Activated CD4-positive, alpha-beta T cell treated with anti-CD3 and anti-CD28 coated beads, Interleukin-10, Interleukin-2, amounts not matched to agents 100 ng/mL and 50 ng/mL, durations not matched to agents 16 hours and 8 hours (primary cell): ENCODE measurements around the gene CRIP2.

Source experiments
- DNase-seq: peaks from one replicate; pipeline ENCODE4 v3.0.0-alpha.2; 2020

The CRIP2 gene

DNA sequence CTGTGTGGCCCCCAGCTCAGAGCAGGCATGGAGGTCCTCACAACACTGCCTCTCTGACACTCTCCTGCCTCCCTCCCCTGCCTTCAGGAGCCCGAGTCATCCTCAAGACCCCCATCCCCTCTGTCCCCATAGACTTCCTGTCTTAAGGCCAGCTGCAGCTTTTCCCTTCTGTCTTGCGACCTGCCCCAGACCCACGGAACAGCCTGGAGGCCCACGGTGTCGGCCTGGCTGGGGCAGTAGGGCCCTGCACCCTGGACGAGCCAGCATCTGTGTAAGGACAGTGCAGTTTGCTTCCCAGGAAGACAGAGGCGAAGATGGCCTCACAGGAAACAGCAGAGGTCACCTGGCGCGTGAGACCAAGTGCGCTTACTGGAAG is 26.1 kb downstream of the CRIP2 start:
- DNase-seq: no peak

DNA sequence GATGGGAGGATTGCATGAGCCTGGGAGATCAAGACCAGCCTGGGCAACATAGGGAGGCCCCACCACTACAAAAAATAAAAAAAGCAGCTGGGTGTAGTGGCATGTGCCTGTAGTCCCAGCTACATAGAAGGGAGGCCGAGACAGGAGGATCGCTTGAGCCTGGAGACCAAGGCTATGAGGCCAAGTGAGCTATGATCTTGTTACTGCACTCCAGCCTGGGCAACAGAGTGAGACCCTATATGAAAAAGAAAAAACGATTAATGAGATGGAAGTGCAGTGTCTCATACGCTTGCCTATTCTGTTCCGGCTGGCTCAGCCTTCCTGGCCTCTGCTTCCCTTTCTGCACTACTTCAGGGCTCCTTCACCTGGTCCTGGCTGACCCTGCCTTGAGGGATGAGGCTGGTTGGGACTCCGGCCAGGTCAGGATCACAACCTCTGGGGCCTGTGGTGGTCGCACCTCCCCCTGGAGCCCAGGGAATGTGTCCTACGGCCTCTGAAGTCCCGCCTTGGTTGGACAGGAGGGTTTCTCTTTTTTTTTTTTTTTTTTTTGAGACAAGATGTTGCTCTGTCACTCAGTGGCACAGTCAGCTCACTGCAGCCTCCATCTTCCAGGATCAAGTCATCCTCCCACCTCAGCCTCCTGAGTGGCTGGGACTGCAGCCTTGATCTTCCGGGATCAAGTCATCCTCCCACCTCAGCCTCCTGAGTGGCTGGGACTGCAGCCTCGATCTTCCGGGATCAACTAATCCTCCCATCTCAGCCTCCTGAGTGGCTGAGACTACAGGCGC is 27.1 kb downstream of the CRIP2 start:
- no peak for DNase-seq

DNA sequence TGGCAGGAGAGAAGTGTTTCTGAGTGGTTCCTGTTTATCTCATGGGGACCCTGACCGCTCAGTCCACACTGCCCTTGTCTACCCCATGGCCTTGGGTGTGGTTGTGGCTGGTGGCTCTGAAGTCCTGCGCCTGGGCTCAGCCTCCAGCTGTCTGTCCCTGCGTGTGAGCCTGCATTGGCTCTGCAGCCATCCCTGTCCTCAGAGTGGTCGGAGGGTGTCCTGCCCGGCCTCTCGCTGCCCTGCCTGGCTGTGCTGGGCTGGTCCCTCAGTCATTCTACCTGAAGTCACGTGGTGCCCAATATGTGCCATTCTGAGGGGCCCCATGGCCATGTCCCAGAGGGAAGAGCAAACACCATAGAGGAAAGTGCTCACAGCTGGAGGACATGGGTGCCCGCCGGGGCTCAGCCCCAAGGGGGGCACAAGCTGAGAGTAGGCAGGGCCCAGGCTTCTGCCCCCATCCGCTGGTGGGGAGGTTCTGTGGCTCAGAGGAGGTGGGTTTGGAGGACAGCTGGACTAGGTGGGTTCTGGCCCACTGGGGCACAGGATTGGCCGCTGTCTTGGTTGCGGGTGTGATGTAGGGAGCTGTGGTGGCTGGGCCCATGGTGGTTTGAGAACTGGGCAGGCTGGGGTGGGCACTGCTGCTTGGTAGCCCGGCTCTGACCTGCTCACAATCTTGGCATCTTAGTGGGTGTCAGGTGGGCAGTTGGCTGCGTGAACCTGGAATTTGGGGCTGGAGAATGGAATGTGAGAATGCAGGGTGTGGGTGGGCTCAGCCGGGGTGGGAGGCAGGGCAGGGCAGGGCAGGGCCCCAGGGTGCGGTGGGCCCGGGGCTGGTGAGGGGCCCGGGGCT is 28.1 kb downstream of the CRIP2 start:
- no peak for DNase-seq

DNA sequence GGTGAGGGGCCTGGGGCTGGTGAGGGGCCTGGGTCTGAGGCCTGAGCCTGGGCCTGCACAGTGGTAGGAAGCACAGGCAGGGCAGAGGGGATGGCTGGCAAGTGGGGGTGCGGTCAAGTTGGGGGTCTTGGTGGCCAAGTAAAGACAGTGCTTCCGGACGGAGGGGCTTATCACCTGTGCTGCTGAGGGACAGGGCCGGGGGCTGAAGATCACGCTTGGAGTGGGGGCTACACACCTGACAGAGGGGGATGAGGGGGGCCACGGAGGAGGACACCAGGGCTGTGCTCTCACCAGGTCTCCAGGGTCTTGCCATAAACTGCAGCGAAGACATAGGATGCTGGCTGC is 28.6 kb downstream of the CRIP2 start:
- no peak for DNase-seq

DNA sequence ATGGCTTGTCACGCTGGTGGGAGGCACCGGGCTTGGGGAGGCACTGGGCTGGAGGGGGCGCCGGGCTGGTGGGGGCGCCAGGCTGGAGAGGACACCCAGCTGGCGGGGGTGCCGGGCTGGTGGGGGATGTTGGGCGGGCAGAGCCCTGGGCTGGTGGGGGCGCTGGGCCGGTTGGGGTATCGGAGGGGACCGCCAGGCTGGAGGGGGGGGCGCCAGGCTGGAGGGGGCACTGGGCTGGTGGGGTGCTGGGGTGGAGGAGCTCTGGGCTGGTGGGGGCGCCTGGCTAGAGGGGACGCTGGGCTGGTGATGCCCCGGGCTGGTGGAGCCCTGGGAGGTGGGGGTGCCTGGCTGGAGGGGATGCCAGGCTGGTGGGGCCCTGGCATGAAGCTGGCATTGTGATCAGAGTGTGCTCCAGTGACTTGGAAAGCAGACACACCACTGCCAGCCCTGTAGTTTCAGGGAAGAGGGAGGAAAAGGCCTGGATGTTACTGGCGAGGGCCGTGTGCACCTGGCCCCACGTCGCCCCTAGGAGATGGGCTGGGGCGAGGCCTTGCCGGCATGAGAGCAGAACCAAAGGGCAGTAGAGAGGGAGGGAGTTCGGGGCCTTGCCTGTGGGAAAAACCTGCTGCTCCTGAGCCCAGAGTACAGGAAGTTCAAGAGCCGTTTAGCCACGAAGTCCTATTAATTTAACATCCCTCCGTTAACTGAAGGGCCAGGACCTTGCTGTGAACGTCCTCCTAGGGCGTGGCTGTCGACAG is 29.5 kb downstream of the CRIP2 start:
- DNase-seq: no peak

- no peak for DNase-seq
Measured at GRCh38 chr14:105505101-105505500, 30.5 kb downstream of the CRIP2 start.

GRCh38 chr14:105507247-105507646 is 32.6 kb downstream of the CRIP2 start:
- no peak for DNase-seq

GRCh38 chr14:105508069-105508468 is 33.4 kb downstream of the CRIP2 start:
- no peak for DNase-seq

- DNase-seq: no peak
Measured at GRCh38 chr14:105508601-105509000, 34.0 kb downstream of the CRIP2 start.

- no peak for DNase-seq
Measured at GRCh38 chr14:105517096-105517495, 42.5 kb downstream of the CRIP2 start.

GRCh38 chr14:105519946-105520698 is 45.5 kb downstream of the CRIP2 start:
- DNase-seq: no peak

DNA sequence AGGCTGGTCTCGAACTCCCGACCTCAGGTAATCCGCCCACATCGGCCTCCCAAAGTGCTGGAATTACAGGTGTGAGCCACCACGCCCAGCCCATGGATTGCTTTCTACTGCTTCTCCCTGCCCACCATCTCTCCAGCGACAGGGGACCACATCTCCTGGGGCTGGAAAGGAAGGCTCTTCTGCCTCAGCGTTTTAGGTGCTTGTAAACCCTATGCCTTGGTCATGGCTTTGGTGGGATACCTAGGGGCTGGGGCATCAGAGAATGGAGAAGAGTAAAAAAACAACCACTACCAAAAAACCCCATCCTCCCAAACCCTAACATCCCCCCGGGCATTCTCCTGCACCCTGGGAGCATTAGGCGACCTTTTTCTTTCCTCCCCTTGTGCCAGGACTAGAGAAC is 50.7 kb downstream of the CRIP2 start:
- no peak for DNase-seq

DNA sequence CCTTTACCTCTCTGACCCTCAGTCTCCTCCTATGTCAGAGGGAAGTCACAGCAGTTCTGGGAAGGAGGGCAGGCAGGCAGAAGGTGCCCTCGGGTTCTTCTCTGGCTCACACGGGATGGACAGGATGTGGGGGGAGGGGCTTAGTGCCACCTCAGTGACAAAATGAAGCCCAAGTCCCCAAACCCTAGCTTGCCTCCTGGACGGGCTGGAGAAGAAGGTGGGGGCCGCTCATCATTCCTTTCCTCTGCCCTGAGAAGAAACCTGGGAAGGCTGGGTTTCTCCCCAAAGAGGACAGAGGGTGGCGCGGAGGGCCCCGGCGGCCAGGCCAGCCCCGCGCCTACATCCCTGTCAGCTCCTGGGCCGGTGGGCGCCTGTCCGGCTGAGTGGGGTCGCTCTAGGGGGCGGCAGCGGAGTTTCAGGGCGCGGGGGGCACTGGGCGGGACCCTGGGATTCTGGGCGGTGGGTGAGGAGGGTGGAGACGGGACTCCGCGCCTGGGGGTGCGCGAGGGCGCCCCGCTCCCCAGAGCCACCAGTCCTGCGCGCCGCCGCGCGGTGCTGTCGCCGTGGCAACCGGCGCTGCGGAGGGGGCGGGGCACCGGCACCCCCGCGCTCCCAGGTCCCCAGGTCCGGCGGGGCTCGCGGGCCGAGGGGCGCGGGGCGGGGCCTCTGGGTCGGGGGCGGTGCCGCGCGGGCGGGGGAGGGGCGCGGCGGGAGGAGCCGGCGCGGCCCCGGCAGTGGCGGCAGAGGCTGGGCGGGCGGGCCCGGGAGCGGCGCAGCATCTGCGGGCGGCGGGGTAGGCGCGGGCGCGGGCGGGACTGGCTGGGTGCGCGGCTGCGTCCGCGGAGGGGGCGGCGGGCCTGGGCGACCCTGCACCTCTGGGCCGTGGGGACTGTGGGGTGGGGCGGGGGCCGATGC is 51.5 kb downstream of the CRIP2 start, which contains the start of gene TMEM121:
Gene TMEM121 (plus strand): TSS at position 723 of the 915 bp plus-strand sequence. CDS start 2,252 bp downstream, outside the sequence.
- peak; percentile 31 for DNase-seq

- no peak for DNase-seq
Measured at GRCh38 chr14:105526776-105527380, 52.3 kb downstream of the CRIP2 start.

GRCh38 chr14:105527381-105527825 is 52.8 kb downstream of the CRIP2 start:
- DNase-seq: no peak

- DNase-seq: peak; percentile 85
Measured at GRCh38 chr14:105527826-105528585, 53.4 kb downstream of the CRIP2 start.

DNA sequence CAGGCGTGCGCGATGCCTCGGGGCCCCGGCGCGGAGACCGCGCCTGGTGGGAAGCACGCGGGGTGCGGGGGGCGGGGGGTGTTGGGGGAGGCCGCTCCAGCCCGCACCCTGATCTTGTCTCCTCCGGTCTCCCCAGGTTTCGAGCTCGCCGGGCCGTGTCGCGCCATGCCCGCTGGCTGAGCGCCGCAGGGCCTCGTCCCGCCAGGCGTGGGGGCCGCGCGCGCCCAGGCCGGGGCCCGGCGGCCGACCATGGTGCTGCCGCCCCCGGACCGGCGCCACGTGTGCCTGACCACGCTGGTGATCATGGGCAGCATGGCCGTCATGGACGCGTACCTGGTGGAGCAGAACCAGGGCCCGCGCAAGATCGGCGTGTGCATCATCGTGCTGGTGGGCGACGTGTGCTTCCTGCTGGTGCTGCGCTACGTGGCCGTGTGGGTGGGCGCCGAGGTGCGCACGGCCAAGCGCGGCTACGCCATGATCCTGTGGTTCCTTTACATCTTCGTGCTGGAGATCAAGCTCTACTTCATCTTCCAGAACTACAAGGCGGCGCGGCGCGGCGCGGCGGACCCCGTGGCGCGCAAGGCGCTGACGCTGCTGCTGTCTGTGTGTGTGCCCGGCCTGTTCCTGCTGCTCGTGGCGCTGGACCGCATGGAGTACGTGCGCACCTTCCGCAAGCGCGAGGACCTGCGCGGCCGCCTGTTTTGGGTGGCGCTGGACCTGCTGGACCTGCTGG is 54.1 kb downstream of the CRIP2 start:
- DNase-seq: no peak

DNA sequence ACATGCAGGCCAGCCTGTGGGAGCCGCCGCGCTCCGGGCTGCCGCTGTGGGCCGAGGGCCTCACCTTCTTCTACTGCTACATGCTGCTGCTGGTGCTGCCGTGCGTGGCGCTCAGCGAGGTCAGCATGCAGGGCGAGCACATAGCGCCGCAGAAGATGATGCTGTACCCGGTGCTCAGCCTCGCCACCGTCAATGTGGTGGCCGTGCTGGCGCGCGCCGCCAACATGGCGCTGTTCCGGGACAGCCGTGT is 54.6 kb downstream of the CRIP2 start:
- no peak for DNase-seq
